ENCODE data around the gene ITGB5.

ITGB5 gene

DNA sequence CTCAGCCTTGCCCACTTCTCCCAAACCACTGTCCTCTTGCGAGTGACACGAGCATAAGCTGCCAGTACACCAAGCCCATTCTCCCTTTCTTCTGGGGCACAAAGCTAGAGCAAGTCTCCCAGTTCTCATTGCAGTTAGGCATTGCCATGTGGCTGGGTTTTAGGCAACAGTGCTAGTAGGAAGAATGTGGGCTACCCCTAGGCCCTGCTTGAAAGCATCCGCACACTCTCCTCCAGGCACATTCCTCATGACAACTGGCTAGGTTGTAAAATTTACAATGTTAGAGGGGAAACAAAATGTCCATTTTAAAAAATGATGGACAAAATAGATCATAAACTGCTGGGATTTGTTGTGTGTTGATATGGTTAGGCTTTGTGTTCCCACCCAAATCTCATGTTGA is 19.7 kb downstream of the ITGB5 start:
- TF ChIP-seq, protein P1, sequence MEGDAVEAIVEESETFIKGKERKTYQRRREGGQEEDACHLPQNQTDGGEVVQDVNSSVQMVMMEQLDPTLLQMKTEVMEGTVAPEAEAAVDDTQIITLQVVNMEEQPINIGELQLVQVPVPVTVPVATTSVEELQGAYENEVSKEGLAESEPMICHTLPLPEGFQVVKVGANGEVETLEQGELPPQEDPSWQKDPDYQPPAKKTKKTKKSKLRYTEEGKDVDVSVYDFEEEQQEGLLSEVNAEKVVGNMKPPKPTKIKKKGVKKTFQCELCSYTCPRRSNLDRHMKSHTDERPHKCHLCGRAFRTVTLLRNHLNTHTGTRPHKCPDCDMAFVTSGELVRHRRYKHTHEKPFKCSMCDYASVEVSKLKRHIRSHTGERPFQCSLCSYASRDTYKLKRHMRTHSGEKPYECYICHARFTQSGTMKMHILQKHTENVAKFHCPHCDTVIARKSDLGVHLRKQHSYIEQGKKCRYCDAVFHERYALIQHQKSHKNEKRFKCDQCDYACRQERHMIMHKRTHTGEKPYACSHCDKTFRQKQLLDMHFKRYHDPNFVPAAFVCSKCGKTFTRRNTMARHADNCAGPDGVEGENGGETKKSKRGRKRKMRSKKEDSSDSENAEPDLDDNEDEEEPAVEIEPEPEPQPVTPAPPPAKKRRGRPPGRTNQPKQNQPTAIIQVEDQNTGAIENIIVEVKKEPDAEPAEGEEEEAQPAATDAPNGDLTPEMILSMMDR (IDR thresholded peaks at IDR 0.05; ENCODE audit: extremely low read depth, insufficient read depth, missing control alignments): no peak
- no peak for DNase-seq (ENCODE audit: low spot score)
- in situ Hi-C loops (cut with MboI; ENCODE audit: low pct_unique_long_range_greater_than_20kb, low sequenced_read_pairs, unreplicated experiment): no loop called here

DNA sequence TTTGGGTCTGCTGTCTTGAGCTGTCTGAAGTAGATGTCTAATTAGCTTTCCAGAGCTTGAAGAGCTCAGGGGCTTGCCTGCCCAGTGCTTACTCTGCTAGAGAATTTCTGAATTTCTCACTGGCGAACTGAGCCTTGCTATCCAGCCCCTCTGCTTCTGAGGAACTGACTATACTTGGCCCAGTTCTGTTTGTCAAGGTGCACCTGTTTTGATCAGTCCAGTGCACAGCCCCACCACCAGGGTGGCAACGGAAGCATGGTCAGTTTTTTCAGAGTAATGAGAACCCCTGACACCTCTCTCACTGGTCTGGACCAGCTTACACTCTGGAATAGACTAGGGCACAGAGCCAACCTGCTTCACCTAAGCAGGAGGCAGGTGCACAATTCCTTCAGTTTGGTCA is 25.2 kb downstream of the ITGB5 start:
- in situ Hi-C loops (cut with MboI; ENCODE audit: low pct_unique_long_range_greater_than_20kb, low sequenced_read_pairs, unreplicated experiment): no loop called here
- DNase-seq (ENCODE audit: low spot score): no peak
- TF ChIP-seq, protein P1 (IDR thresholded peaks at IDR 0.05; ENCODE audit: extremely low read depth, insufficient read depth, missing control alignments): no peak

DNA sequence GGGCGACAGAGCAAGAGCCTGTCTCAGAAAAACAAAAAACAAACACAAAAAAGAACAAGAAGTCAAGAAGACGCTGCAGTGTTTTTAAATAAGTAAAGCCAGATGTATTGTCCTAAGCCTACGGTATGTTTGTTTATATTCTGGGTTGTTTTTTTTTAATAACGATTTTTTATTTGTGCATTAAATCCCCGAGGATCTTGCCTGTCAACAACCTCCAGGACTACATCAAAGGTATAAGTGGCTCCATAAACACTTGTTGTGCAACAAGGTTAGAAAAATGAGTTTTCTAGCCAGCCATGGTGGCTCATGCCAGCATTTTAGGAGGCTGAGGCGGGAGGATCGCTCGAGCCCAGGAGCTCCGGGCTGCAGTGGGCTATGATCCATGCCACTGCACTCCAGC is 26.1 kb downstream of the ITGB5 start:
- in situ Hi-C loops (cut with MboI; ENCODE audit: low pct_unique_long_range_greater_than_20kb, low sequenced_read_pairs, unreplicated experiment): no loop called here
- TF ChIP-seq, protein P1 (IDR thresholded peaks at IDR 0.05; ENCODE audit: extremely low read depth, insufficient read depth, missing control alignments): no peak
- no peak for DNase-seq (ENCODE audit: low spot score)

DNA sequence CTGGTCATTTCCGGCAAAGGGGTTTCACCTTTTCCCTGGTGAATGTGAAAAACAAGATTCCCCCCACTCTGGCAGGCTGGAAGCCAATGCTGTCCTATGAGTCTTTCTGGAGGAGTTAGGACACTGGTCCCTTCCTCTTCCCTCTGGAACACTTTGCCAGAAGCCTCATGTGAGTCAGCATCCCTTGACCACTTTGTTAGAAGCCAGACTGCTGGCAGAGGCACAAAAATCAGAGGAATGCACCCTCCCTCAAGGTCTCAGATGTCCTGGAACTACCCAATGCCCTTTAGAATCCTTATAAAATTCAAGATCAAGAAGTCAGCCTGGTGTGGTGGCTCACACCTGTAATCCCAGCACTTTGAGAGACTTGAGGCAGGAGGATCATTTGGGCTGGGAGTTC is 26.6 kb downstream of the ITGB5 start:
- in situ Hi-C loops (cut with MboI; ENCODE audit: low pct_unique_long_range_greater_than_20kb, low sequenced_read_pairs, unreplicated experiment): no loop called here

DNA sequence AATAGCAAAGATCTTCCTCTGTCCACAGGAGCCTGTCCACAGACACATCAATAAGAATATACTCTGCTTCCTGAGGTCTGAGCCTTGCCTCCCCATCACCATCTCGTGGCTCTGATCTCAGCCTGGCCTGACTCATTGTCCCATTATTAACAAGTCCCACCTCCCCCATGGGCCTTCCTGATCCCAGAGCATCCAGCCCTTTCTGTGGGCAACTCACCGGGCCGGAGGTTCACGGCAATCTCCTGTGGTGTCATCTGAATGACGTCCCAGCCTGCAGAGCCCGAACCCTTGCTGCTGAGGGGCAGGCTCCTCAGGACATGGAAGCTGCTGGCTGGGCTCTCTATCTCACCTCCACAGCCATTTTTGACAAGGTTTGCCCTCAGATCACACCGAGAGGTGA is 28.1 kb downstream of the ITGB5 start:
- in situ Hi-C loops (cut with MboI; ENCODE audit: low pct_unique_long_range_greater_than_20kb, low sequenced_read_pairs, unreplicated experiment): no loop called here
- DNase-seq (ENCODE audit: low spot score): no peak
- TF ChIP-seq, protein P1 (IDR thresholded peaks at IDR 0.05; ENCODE audit: extremely low read depth, insufficient read depth, missing control alignments): no peak

More for the DNA sequence above, 26.6 kb downstream of the ITGB5 start:
- TF ChIP-seq, protein P1 (IDR thresholded peaks at IDR 0.05; ENCODE audit: extremely low read depth, insufficient read depth, missing control alignments): no peak
- no peak for DNase-seq (ENCODE audit: low spot score)

DNA sequence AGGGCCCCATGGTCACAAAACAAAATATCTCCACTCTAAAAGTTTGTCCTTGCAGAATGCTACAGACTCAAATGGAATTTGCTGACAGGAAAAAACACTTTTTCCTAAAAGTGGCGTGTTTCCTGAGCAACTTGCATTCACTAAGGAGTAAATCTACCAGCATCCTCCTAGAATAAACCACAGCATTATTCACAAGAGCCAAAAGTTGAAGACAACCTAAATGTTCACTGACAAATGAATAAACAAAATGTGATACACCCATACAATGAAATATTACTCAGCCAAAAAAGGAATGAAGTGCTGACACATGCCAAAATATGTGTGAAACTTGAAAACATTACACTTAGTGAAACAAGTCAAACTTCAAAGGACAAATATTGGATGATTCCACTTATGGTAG is 28.9 kb downstream of the ITGB5 start:
- in situ Hi-C loops (cut with MboI; ENCODE audit: low pct_unique_long_range_greater_than_20kb, low sequenced_read_pairs, unreplicated experiment): no loop called here
- no peak for DNase-seq (ENCODE audit: low spot score)
- TF ChIP-seq, protein P1 (IDR thresholded peaks at IDR 0.05; ENCODE audit: extremely low read depth, insufficient read depth, missing control alignments): no peak

DNA sequence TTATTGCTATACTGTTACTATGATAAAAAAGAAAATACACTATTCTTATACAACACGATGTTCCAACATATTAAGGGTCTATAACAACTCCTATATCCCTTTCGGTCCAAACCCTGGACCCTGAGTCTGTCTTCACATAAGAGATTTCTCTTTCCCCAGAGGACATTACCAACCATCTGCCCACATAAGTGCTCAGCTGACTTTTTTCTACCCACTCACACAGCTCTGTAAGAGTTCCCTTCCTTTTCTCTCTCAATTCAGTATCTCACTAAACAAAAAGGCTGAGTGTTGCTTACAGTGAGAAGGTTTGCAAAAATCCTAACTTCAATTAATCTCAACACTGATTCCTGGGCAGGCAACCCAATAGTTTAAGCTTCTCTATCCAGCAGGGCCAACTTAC is 30.5 kb downstream of the ITGB5 start:
- TF ChIP-seq, protein P1 (IDR thresholded peaks at IDR 0.05; ENCODE audit: extremely low read depth, insufficient read depth, missing control alignments): no peak
- in situ Hi-C loops (cut with MboI; ENCODE audit: low pct_unique_long_range_greater_than_20kb, low sequenced_read_pairs, unreplicated experiment): no loop called here
- DNase-seq (ENCODE audit: low spot score): no peak
